ENCODE data around the gene CD99L2.

The CD99L2 gene

DNA sequence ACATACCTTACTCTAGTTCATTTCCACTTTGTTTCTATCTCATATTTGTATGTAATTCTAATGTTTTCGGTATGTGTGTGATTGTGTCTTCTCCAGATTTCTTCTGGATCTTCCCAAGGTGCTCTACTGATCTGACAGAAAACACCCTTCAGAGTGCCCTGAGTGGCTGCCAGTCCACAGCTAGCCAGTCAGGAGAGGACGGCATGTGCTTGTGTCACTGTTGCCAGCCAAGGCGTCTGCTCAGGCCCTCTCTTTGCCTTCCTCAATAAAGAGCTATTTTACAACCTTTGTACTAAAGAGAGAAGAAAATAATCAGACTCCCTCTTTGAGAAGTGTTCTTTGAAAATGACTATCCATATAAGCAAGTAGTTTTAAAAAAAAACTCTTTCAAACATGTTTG is 29.0 kb downstream of the CD99L2 start:
- no peak overlapping the region for H3K9ac ChIP-seq (ENCODE audit: low read length)
- no peaks in the 10 kb centered on the region for H3K36me3 ChIP-seq (ENCODE audit: control insufficient read depth, insufficient read depth, low read length)
- peaks cover 6% of the 10 kb centered on the region for H3K4me1 ChIP-seq (ENCODE audit: control insufficient read depth, insufficient read depth, low read length)
- no peak overlapping the region for H3K4me3 ChIP-seq (ENCODE audit: low read length)
- H3K27me3 ChIP-seq (ENCODE audit: control insufficient read depth, insufficient read depth, low read length) = no peaks in the 10 kb centered on the region
- H3K27ac ChIP-seq (ENCODE audit: low read depth, low read length) = no peak overlapping the region

DNA sequence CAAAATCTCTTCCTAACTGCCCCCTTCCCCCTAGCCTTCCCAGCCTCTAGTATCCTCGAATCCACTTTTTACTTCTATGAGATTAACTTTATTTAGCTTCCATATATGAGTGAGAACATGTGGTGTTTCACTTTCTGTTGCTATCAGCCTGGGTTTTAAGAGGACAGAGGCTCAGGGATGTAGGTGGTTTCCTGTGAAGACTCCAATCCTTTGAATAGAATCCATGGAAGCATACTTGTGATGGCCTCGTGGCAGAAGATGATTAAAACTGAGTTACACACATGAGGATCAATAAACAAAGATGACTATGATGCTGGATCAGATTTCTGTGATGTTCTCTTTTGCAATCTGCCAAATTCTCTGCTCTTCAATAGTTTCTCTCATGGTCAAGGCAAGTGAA is 29.8 kb downstream of the CD99L2 start:
- no peak overlapping the region for H3K4me3 ChIP-seq (ENCODE audit: low read length)
- no peaks in the 10 kb centered on the region for H3K27me3 ChIP-seq (ENCODE audit: control insufficient read depth, insufficient read depth, low read length)
- H3K4me1 ChIP-seq (ENCODE audit: control insufficient read depth, insufficient read depth, low read length) = peaks cover 6% of the 10 kb centered on the region
- H3K9ac ChIP-seq (ENCODE audit: low read length) = no peak overlapping the region
- no peaks in the 10 kb centered on the region for H3K36me3 ChIP-seq (ENCODE audit: control insufficient read depth, insufficient read depth, low read length)
- H3K27ac ChIP-seq (ENCODE audit: low read depth, low read length) = no peak overlapping the region

DNA sequence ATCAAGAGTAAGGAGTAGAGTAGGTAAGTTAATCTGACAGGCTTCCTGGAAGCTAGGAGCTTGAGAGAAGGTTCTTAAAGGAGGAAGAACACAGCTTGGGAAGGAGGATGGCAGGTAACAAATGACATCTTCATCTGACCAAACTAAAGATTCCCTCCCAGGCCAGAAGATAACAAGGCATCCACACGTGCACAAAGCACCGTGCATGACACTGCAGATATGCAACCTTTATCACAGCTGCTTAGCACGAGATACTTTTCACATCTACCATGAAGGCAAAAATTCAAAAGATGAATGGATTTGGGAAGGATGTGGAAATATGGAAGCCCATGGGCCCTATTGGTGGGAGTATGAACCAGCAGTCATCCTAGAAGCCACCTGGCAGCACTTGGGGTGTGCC is 34.3 kb downstream of the CD99L2 start:
- no peak overlapping the region for H3K27ac ChIP-seq (ENCODE audit: low read depth, low read length)
- H3K4me1 ChIP-seq (ENCODE audit: control insufficient read depth, insufficient read depth, low read length) = no peaks in the 10 kb centered on the region
- H3K4me3 ChIP-seq (ENCODE audit: low read length) = no peak overlapping the region
- no peaks in the 10 kb centered on the region for H3K27me3 ChIP-seq (ENCODE audit: control insufficient read depth, insufficient read depth, low read length)
- H3K9ac ChIP-seq (ENCODE audit: low read length) = no peak overlapping the region
- H3K36me3 ChIP-seq (ENCODE audit: control insufficient read depth, insufficient read depth, low read length) = no peaks in the 10 kb centered on the region

DNA sequence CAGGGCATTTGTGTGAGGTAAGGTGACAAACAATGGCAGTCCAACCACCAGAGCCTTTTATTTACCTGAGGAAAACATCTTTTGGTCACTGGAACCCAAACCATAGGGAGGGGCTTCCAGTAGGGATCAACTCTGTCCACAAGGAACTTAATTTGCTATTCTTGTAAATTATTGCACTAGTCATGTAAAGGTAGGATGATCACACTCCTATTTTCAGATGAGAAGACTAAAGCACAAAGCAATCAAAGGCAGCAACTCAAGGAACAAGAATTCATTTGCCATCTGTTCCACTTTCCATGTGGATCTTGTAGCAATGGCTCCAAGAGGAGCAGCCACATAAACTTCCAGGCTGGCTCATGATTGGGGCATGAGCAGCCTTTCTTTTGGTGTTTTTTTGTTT is 35.3 kb downstream of the CD99L2 start:
- Histone ChIP-seq H3K9ac (ENCODE audit: low read length) (no peak overlapping the region), H3K4me3 (ENCODE audit: low read length) (no peak overlapping the region), H3K27me3 (ENCODE audit: control insufficient read depth, insufficient read depth, low read length) (no peaks in the 10 kb centered on the region), H3K4me1 (ENCODE audit: control insufficient read depth, insufficient read depth, low read length) (no peaks in the 10 kb centered on the region), H3K27ac (ENCODE audit: low read depth, low read length) (no peak overlapping the region), H3K36me3 (ENCODE audit: control insufficient read depth, insufficient read depth, low read length) (no peaks in the 10 kb centered on the region)

DNA sequence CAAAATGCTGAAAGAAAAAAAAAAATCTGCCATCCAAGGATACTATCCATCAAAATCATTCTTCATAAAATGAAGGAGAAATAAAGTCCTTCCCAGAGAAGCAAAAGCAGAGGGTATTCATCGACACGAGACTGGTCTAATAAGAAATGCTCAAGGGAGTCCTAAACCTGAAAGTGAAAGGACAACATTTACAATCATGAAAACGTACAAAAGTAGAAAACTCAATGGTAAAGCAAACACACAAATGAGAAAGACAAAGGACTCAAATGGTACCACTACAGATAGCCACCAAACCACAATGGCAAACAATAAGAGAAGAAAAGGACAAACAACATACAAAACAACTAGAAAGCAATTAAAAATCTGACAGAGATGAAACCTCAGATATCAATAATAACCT is 41.0 kb downstream of the CD99L2 start:
- Histone ChIP-seq H3K4me3 (ENCODE audit: low read length) (no peak overlapping the region), H3K27me3 (ENCODE audit: control insufficient read depth, insufficient read depth, low read length) (no peaks in the 10 kb centered on the region), H3K36me3 (ENCODE audit: control insufficient read depth, insufficient read depth, low read length) (no peaks in the 10 kb centered on the region), H3K27ac (ENCODE audit: low read depth, low read length) (no peak overlapping the region), H3K9ac (ENCODE audit: low read length) (no peak overlapping the region), H3K4me1 (ENCODE audit: control insufficient read depth, insufficient read depth, low read length) (no peaks in the 10 kb centered on the region)

DNA sequence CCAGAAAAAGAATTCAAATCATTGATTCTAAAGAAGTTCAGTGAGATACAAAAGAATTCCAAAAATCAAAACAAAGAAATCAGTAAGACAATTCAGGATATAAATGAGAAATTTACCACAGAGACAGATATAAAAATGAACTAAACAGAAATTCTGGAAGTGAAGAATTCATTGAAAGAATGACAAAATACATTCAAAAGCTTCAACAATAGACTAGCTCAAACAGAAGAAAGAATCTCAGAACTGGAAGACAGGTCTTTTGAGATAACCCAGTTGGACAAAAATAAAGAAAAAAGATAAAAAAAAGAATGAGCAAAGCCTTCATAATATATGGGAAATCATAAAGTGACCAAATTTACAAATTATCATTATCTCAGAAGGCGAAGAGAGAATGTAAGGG is 41.7 kb downstream of the CD99L2 start:
- H3K4me1 ChIP-seq (ENCODE audit: control insufficient read depth, insufficient read depth, low read length) = no peaks in the 10 kb centered on the region
- no peaks in the 10 kb centered on the region for H3K27me3 ChIP-seq (ENCODE audit: control insufficient read depth, insufficient read depth, low read length)
- H3K27ac ChIP-seq (ENCODE audit: low read depth, low read length) = no peak overlapping the region
- no peaks in the 10 kb centered on the region for H3K36me3 ChIP-seq (ENCODE audit: control insufficient read depth, insufficient read depth, low read length)
- no peak overlapping the region for H3K4me3 ChIP-seq (ENCODE audit: low read length)
- no peak overlapping the region for H3K9ac ChIP-seq (ENCODE audit: low read length)

DNA sequence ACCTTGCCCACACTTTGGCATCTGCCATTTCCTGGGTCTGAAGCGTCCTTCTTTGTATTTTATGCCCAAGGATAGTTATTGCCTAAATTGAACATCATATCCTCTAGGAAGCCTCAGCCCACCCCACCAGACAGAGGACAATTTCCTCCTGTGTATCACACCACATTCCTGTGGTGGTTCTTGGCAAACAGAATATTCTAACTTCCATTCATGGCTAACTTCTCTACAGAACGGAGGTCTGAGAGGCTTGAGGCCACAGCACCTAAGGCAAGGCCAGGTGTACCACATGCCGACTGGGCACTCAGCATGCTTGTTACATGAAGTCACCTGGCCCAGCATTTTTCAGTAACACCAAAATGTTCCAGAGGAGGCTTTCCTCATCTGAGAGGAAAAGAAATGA is 42.4 kb downstream of the CD99L2 start:
- H3K4me1 ChIP-seq (ENCODE audit: control insufficient read depth, insufficient read depth, low read length) = no peaks in the 10 kb centered on the region
- H3K4me3 ChIP-seq (ENCODE audit: low read length) = no peak overlapping the region
- H3K9ac ChIP-seq (ENCODE audit: low read length) = no peak overlapping the region
- no peaks in the 10 kb centered on the region for H3K36me3 ChIP-seq (ENCODE audit: control insufficient read depth, insufficient read depth, low read length)
- H3K27me3 ChIP-seq (ENCODE audit: control insufficient read depth, insufficient read depth, low read length) = no peaks in the 10 kb centered on the region
- no peak overlapping the region for H3K27ac ChIP-seq (ENCODE audit: low read depth, low read length)

DNA sequence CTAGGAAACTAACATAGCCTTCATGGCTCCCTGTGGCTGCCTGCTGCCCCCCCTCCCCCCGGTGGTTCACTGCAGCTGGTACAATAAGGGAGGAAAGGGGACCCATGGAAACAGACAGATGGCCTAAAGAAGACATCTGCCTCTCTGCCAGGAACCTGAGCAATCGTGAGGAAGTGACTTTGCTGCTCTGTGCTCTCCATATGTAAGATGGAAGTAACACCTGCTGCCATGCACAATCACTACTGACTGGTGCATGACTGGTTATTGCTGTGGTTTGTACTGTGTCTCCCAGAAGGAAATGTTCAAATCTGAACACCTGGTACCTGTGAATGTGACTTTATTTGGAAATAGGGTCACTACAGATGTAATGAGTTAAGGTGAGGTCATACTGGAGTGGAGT is 43.6 kb downstream of the CD99L2 start:
- Histone ChIP-seq H3K36me3 (ENCODE audit: control insufficient read depth, insufficient read depth, low read length) (no peaks in the 10 kb centered on the region), H3K27me3 (ENCODE audit: control insufficient read depth, insufficient read depth, low read length) (no peaks in the 10 kb centered on the region), H3K9ac (ENCODE audit: low read length) (no peak overlapping the region), H3K4me3 (ENCODE audit: low read length) (no peak overlapping the region), H3K27ac (ENCODE audit: low read depth, low read length) (no peak overlapping the region), H3K4me1 (ENCODE audit: control insufficient read depth, insufficient read depth, low read length) (no peaks in the 10 kb centered on the region)

DNA sequence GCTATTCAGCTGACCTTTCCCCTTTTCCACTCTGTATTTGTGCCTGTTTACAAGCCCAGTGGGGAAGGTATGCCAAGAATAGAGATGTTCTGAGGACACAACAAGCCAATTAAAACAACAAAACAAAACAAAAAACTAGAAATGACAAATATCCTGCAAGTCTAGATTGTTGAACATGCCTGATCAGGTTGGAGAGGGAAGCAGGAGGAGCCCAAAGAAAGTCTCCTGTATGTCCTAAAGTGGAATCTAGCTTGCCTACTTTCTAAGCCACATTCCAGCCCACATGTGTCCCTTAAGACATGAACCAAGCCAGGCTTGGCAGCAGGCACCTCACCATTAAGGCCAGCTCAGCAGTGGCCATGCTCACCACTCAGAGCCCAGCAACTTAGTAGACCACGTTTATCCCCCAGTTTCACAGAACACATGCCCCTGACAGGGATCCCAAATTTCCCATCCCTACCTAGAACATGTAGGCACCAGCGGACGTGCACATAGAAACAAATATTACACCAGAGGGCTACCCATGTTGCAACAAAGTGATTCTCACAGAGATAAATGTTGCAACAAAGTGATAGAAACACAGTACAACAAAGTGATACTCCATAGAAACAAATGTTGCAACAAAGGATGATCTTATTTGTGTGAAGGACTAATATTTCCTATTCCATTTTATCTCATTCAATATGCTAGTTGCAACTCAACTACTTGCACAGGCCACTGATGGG is 48.3 kb downstream of the CD99L2 start:
- no peak overlapping the region for H3K4me3 ChIP-seq (ENCODE audit: low read length)
- H3K4me1 ChIP-seq (ENCODE audit: control insufficient read depth, insufficient read depth, low read length) = no peaks in the 10 kb centered on the region
- no peak overlapping the region for H3K9ac ChIP-seq (ENCODE audit: low read length)
- H3K27me3 ChIP-seq (ENCODE audit: control insufficient read depth, insufficient read depth, low read length) = no peaks in the 10 kb centered on the region
- H3K36me3 ChIP-seq (ENCODE audit: control insufficient read depth, insufficient read depth, low read length) = no peaks in the 10 kb centered on the region
- no peak overlapping the region for H3K27ac ChIP-seq (ENCODE audit: low read depth, low read length)

DNA sequence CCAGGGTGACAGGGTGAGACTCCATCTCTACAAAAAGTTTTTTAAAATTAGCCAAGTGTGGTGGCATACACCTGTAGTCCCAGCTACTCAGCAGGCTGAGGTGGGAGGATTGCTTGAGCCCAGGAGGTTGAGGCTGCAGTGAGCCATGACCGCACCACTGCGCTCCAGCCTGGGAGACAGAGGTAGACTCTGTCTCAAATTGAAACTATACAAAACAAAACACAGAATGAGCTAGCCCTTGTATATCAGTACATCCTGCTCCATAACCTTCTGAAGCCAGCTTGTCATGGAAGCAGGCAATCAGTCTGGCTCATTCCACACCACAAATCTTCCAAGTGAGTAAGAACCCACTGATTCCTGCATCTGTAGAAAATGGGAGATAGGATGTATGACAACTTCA is 49.0 kb downstream of the CD99L2 start:
- no peaks in the 10 kb centered on the region for H3K4me1 ChIP-seq (ENCODE audit: control insufficient read depth, insufficient read depth, low read length)

DNA sequence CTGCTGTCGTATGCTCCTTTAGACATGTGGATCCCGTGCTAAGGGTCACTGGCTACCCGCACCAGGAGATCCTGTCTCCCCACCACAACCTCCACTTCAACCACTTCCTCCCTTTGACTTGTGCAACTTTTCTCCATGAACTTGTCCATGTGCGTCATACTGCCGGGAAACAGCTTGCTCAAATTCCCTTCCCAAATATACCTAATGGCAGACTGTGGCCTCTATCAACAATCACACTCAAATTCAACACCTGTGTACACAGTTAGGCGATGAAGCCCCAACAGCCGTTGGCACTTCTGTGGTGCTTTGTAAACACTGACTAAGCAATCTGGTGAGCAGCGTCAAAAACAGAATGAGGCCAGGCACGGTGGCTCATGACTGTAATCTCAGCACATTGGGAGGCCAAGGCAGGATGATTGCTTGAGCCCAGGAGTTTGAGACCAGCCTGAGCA is 49.5 kb downstream of the CD99L2 start:
- Histone ChIP-seq H3K4me1 (ENCODE audit: control insufficient read depth, insufficient read depth, low read length) (no peaks in the 10 kb centered on the region), H3K27me3 (ENCODE audit: control insufficient read depth, insufficient read depth, low read length) (no peaks in the 10 kb centered on the region), H3K36me3 (ENCODE audit: control insufficient read depth, insufficient read depth, low read length) (no peaks in the 10 kb centered on the region), H3K27ac (ENCODE audit: low read depth, low read length) (no peak overlapping the region), H3K9ac (ENCODE audit: low read length) (no peak overlapping the region), H3K4me3 (ENCODE audit: low read length) (no peak overlapping the region)

More for the DNA sequence above, 49.0 kb downstream of the CD99L2 start:
- Histone ChIP-seq H3K4me3 (ENCODE audit: low read length) (no peak overlapping the region), H3K27ac (ENCODE audit: low read depth, low read length) (no peak overlapping the region), H3K27me3 (ENCODE audit: control insufficient read depth, insufficient read depth, low read length) (no peaks in the 10 kb centered on the region), H3K9ac (ENCODE audit: low read length) (no peak overlapping the region), H3K36me3 (ENCODE audit: control insufficient read depth, insufficient read depth, low read length) (no peaks in the 10 kb centered on the region)

DNA sequence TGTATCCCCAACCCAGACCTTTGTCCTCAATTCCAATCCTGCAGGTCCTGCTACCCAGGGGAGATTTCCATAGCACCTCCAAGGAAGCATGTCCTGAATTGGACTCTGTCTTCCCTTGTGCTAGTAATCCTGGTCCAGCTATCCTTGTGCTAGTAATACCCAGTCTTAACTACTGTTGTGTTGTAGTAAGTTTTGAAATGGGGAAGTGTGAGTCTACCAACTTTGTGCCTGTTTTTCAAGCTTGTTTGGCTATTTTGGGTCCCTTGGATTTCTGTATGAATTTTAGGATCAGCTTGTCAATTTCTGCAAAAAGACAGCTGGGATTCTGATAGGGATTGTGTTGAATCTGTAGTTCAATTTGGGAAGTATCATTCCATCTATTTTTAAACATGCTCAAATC is 51.4 kb downstream of the CD99L2 start:
- no peaks in the 10 kb centered on the region for H3K27me3 ChIP-seq (ENCODE audit: control insufficient read depth, insufficient read depth, low read length)
- H3K27ac ChIP-seq (ENCODE audit: low read depth, low read length) = no peak overlapping the region

DNA sequence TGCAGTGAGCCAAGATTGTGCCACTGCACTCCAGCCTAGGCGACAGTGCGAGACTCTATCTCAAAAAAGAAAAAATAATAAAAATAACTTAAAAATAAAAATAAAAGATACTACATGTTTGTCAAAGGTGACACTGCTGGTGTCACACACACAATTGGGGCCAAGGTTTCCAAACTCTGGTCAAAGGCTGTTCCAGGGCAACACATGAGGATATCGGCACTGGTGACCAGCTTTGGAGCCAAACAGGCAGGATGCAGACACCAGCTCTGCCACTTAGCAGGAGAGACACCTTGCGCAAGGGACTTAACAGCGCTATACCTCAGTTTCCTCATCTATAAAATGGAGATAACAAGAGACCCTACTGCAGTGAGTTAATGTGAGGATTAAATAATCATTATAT is 52.3 kb downstream of the CD99L2 start:
- no peaks in the 10 kb centered on the region for H3K4me1 ChIP-seq (ENCODE audit: control insufficient read depth, insufficient read depth, low read length)
- no peak overlapping the region for H3K27ac ChIP-seq (ENCODE audit: low read depth, low read length)
- H3K27me3 ChIP-seq (ENCODE audit: control insufficient read depth, insufficient read depth, low read length) = no peaks in the 10 kb centered on the region
- no peak overlapping the region for H3K9ac ChIP-seq (ENCODE audit: low read length)
- no peak overlapping the region for H3K4me3 ChIP-seq (ENCODE audit: low read length)
- H3K36me3 ChIP-seq (ENCODE audit: control insufficient read depth, insufficient read depth, low read length) = no peaks in the 10 kb centered on the region

More for the DNA sequence above, 51.4 kb downstream of the CD99L2 start:
- H3K36me3 ChIP-seq (ENCODE audit: control insufficient read depth, insufficient read depth, low read length) = no peaks in the 10 kb centered on the region
- no peak overlapping the region for H3K4me3 ChIP-seq (ENCODE audit: low read length)
- no peak overlapping the region for H3K9ac ChIP-seq (ENCODE audit: low read length)
- no peaks in the 10 kb centered on the region for H3K4me1 ChIP-seq (ENCODE audit: control insufficient read depth, insufficient read depth, low read length)

Data from rectal smooth muscle tissue (tissue), 1 donor.